Mesendoderm (in vitro differentiated cells): Measurements from ENCODE around the gene FBXL4.

Experiments
- DNase-seq: peaks from one replicate; pipeline ENCODE4 v3.0.0; 2013
- H2AK5ac ChIP-seq: 2 replicates; pipeline ENCODE4 v1.6.1; 2013; ENCODE audit warnings: low read length, inconsistent platforms
- H2BK120ac ChIP-seq: 2 replicates; pipeline ENCODE4 v1.6.1; 2013; ENCODE audit warnings: low read depth, mild to moderate bottlenecking, low read length, moderate library complexity, mixed read lengths
- H2BK15ac ChIP-seq: replicated peaks from 2 replicates; pipeline ENCODE4 v1.6.1; 2013; ENCODE audit warnings: low read depth, mild to moderate bottlenecking, moderate library complexity
- H2BK5ac ChIP-seq: 2 replicates; pipeline ENCODE4 v1.6.1; 2013; ENCODE audit warnings: low read length, inconsistent platforms
- H3K18ac ChIP-seq: 2 replicates; pipeline ENCODE4 v1.6.1; 2013; ENCODE audit warnings: mild to moderate bottlenecking, low read length, mixed read lengths
- H3K23ac ChIP-seq: one replicate; pipeline ENCODE4 v1.6.1; 2013; ENCODE audit warnings: low read length
- H3K27ac ChIP-seq: 2 replicates; pipeline ENCODE4 v1.5.1; 2013; ENCODE audit warnings: low read depth, mild to moderate bottlenecking, inconsistent platforms, low read length, moderate library complexity
- H3K27me3 ChIP-seq: 2 replicates; pipeline ENCODE4 v1.6.1; 2013; ENCODE audit warnings: low read length, control low read depth, mild to moderate bottlenecking, inconsistent platforms; ENCODE audit not compliant: insufficient read depth, poor library complexity
- H3K36me3 ChIP-seq: 2 replicates; pipeline ENCODE4 v1.6.1; 2013; ENCODE audit warnings: low read length, inconsistent platforms; ENCODE audit not compliant: control insufficient read depth, insufficient read depth
- H3K4ac ChIP-seq: one replicate; pipeline ENCODE4 v1.6.1; 2013; ENCODE audit warnings: low read depth, mild to moderate bottlenecking, low read length, moderate library complexity
- H3K4me1 ChIP-seq: 2 replicates; pipeline ENCODE4 v1.6.1; 2013; ENCODE audit warnings: low read depth, low read length, inconsistent platforms; ENCODE audit not compliant: control insufficient read depth
- H3K4me2 ChIP-seq: 2 replicates; pipeline ENCODE4 v1.6.1; 2013; ENCODE audit warnings: low read length
- H3K4me3 ChIP-seq: 2 replicates; pipeline ENCODE4 v1.5.1; 2013; ENCODE audit warnings: mild to moderate bottlenecking, low read length
- H3K56ac ChIP-seq: one replicate; pipeline ENCODE4 v1.6.1; 2013; ENCODE audit warnings: low read length
- H3K79me1 ChIP-seq: 2 replicates; pipeline ENCODE4 v1.6.1; 2013; ENCODE audit warnings: low read length, inconsistent platforms
- H3K79me2 ChIP-seq: 2 replicates; pipeline ENCODE4 v1.6.1; 2013; ENCODE audit warnings: mild to moderate bottlenecking, low read length; ENCODE audit not compliant: control insufficient read depth, insufficient read depth
- H3K9ac ChIP-seq: 2 replicates; pipeline ENCODE4 v1.6.1; 2013; ENCODE audit warnings: low read length, inconsistent platforms
- H4K5ac ChIP-seq: one replicate; pipeline ENCODE4 v1.6.1; 2013; ENCODE audit warnings: low read length
- H4K8ac ChIP-seq: one replicate; pipeline ENCODE4 v1.6.1; 2013; ENCODE audit warnings: low read depth, mild to moderate bottlenecking, control low read depth, low read length, moderate library complexity
- WGBS: extraction: QIAGEN DNeasy Blood & Tissue Kit; methylation state at CpG from one replicate; pipeline ENCODE4 v1.1.7; 2013; ENCODE audit warnings: low lambda C conversion rate, missing lambda C conversion rate; ENCODE audit not compliant: insufficient coverage; ENCODE audit errors: extremely low coverage; 5-methylcytosine and 5-hydroxymethylcytosine counted together

Gene FBXL4

DNA sequence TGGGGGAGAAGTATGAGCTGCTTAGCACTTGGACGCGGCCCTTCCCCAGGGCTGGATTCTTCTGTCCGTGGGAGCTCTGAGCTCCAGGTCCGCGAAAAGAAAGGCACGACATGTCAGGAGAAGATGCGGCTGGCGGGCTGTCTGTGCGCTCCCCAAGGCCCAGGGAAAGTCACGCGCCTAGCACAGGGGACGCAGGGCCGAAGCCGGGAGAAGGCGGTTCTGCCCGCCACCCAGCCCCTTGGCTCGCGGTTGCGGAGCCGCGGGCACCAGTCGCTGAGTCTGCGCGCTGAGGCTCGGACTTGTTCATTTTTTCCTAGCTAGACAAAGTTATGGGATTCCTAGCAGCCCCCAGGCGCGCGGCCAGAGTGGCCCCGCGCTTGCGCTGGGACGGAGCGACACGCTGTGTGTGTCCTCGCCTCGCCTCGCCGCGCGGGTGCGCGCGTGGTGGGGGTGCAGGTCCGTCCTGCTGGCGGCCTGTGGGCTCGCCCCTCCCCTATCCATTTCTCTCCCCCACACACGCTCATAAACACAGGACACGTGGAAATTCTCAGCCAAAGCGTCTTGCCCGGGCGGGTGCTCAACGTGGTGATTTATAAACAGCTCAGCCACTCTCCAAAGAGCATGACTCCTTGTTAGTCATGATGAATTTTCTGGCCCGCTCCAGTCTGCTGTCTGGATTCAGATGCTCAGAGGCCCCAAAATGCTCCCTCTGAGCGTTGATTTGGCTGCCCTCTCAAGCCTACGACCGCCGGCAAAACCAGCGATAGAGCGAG is 115.3 kb downstream of the FBXL4 start:
- Histone ChIP-seq H3K79me1 (no peaks in the 10 kb centered on the region), H3K4ac (no peak overlapping the region), H2BK120ac (no peak overlapping the region), H3K56ac (peak overlapping the region; percentile 7), H3K36me3 (no peaks in the 10 kb centered on the region), H3K9ac (no peak overlapping the region), H3K79me2 (no peaks in the 10 kb centered on the region), H3K4me1 (peaks cover 2% of the 10 kb centered on the region), H2BK15ac (no peak overlapping the region), H2AK5ac (no peak overlapping the region), H3K23ac (no peak overlapping the region), H3K27ac (no peak overlapping the region), H3K27me3 (peaks cover 68% of the 10 kb centered on the region), H4K8ac (no peak overlapping the region), H3K4me3 (no peak overlapping the region), H3K18ac (no peak overlapping the region), H2BK5ac (no peak overlapping the region), H3K4me2 (peak overlapping the region; percentile 29), H4K5ac (no peak overlapping the region)
- no CpG with 5 or more reads among the region's 59 CpGs for WGBS
- no peak for DNase-seq

- Histone ChIP-seq H3K4me3 (no peak overlapping the region), H3K56ac (no peak overlapping the region)
Measured at GRCh38 chr6:98831959-98832283, 115.8 kb downstream of the FBXL4 start.

GRCh38 chr6:98831057-98831958 is 116.4 kb downstream of the FBXL4 start:
- no peaks in the 10 kb centered on the region for H3K79me2 ChIP-seq
- peaks cover 2% of the 10 kb centered on the region for H3K4me1 ChIP-seq
- H4K8ac ChIP-seq, result no peak overlapping the region
- H3K56ac ChIP-seq, result no peak overlapping the region
- H2BK5ac ChIP-seq, result no peak overlapping the region
- H3K27ac ChIP-seq, result no peak overlapping the region
- no peak overlapping the region for H2BK120ac ChIP-seq
- H3K23ac ChIP-seq, result no peak overlapping the region
- peak overlapping the region; percentile 36 for H3K4me2 ChIP-seq
- no peak overlapping the region for H3K9ac ChIP-seq
- H4K5ac ChIP-seq, result no peak overlapping the region
- no peak overlapping the region for H2AK5ac ChIP-seq
- no peak for DNase-seq
- H2BK15ac ChIP-seq, result no peak overlapping the region
- no peaks in the 10 kb centered on the region for H3K79me1 ChIP-seq
- no CpG with 5 or more reads among the region's 58 CpGs for WGBS
- H3K4ac ChIP-seq, result no peak overlapping the region
- no peak overlapping the region for H3K18ac ChIP-seq
- H3K27me3 ChIP-seq, result peaks cover 64% of the 10 kb centered on the region
- no peak overlapping the region for H3K4me3 ChIP-seq
- no peaks in the 10 kb centered on the region for H3K36me3 ChIP-seq

More at GRCh38 chr6:98831959-98832283, 115.8 kb downstream of the FBXL4 start:
- H3K4me1 ChIP-seq, result peaks cover 2% of the 10 kb centered on the region
- no peak overlapping the region for H3K27ac ChIP-seq
- no peak overlapping the region for H2AK5ac ChIP-seq
- no peaks in the 10 kb centered on the region for H3K36me3 ChIP-seq
- H3K9ac ChIP-seq, result no peak overlapping the region
- H2BK120ac ChIP-seq, result no peak overlapping the region
- H4K8ac ChIP-seq, result no peak overlapping the region
- H3K18ac ChIP-seq, result no peak overlapping the region
- no peak overlapping the region for H2BK15ac ChIP-seq
- peak overlapping the region; percentile 36 for H3K4me2 ChIP-seq
- DNase-seq, result no peak
- H2BK5ac ChIP-seq, result no peak overlapping the region
- no CpG with 5 or more reads among the region's 11 CpGs for WGBS
- H3K4ac ChIP-seq, result no peak overlapping the region
- H3K79me2 ChIP-seq, result no peaks in the 10 kb centered on the region
- no peaks in the 10 kb centered on the region for H3K79me1 ChIP-seq
- H4K5ac ChIP-seq, result no peak overlapping the region
- H3K27me3 ChIP-seq, result peaks cover 66% of the 10 kb centered on the region
- no peak overlapping the region for H3K23ac ChIP-seq

- Histone ChIP-seq H3K79me1 (no peaks in the 10 kb centered on the region), H3K9ac (no peak overlapping the region), H3K56ac (no peak overlapping the region), H3K36me3 (no peaks in the 10 kb centered on the region), H3K27ac (no peak overlapping the region), H3K18ac (no peak overlapping the region), H3K4me1 (peaks cover 2% of the 10 kb centered on the region), H2BK15ac (no peak overlapping the region), H3K23ac (no peak overlapping the region), H4K5ac (no peak overlapping the region), H3K4me2 (no peak overlapping the region), H2BK5ac (no peak overlapping the region), H2BK120ac (no peak overlapping the region), H3K79me2 (no peaks in the 10 kb centered on the region), H3K4me3 (no peak overlapping the region), H2AK5ac (no peak overlapping the region), H4K8ac (no peak overlapping the region), H3K27me3 (peaks cover 71% of the 10 kb centered on the region), H3K4ac (no peak overlapping the region)
- no peak for DNase-seq
- WGBS, result no CpG with 5 or more reads among the region's 2 CpGs
Measured at GRCh38 chr6:98830146-98830545, 117.6 kb downstream of the FBXL4 start.

DNA sequence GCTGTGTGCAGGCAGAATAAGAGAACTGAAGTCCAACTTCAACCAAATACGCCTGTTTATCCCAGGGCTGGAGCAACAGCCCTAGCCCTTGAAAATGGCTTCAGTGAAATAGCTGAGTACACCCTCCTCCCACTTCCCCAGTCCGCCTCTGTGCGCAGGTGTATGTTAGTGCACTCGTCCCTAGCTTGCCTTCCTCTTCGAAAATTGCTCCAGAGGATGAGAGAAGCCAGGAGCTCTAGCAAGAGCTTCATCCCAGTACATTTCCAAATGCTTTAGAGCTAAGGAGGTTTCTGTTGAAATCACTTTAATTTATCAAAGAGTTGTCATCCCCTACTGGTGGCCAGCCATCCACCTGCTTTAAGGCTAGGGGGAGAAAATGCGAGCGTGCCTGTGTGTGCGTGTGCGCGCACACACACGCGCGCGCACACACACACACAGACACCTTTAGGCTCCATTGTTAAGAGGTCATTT is 118.8 kb downstream of the FBXL4 start:
- no peak overlapping the region for H3K27ac ChIP-seq
- peaks cover 71% of the 10 kb centered on the region for H3K27me3 ChIP-seq
- H2BK15ac ChIP-seq, result no peak overlapping the region
- no peak overlapping the region for H2BK120ac ChIP-seq
- H2BK5ac ChIP-seq, result no peak overlapping the region
- H3K4me2 ChIP-seq, result no peak overlapping the region
- H3K4ac ChIP-seq, result no peak overlapping the region
- H3K23ac ChIP-seq, result no peak overlapping the region
- peak; percentile 50 for DNase-seq
- no peak overlapping the region for H4K8ac ChIP-seq
- H3K36me3 ChIP-seq, result no peaks in the 10 kb centered on the region
- H3K18ac ChIP-seq, result no peak overlapping the region
- no peak overlapping the region for H4K5ac ChIP-seq
- no peak overlapping the region for H3K56ac ChIP-seq
- H3K4me3 ChIP-seq, result no peak overlapping the region
- no peaks in the 10 kb centered on the region for H3K79me2 ChIP-seq
- H2AK5ac ChIP-seq, result no peak overlapping the region
- peaks cover 2% of the 10 kb centered on the region for H3K4me1 ChIP-seq
- WGBS, result no CpG with 5 or more reads among the region's 14 CpGs
- no peak overlapping the region for H3K9ac ChIP-seq
- H3K79me1 ChIP-seq, result no peaks in the 10 kb centered on the region
